ENCODE data around the gene ATP10B.

The ATP10B gene

DNA sequence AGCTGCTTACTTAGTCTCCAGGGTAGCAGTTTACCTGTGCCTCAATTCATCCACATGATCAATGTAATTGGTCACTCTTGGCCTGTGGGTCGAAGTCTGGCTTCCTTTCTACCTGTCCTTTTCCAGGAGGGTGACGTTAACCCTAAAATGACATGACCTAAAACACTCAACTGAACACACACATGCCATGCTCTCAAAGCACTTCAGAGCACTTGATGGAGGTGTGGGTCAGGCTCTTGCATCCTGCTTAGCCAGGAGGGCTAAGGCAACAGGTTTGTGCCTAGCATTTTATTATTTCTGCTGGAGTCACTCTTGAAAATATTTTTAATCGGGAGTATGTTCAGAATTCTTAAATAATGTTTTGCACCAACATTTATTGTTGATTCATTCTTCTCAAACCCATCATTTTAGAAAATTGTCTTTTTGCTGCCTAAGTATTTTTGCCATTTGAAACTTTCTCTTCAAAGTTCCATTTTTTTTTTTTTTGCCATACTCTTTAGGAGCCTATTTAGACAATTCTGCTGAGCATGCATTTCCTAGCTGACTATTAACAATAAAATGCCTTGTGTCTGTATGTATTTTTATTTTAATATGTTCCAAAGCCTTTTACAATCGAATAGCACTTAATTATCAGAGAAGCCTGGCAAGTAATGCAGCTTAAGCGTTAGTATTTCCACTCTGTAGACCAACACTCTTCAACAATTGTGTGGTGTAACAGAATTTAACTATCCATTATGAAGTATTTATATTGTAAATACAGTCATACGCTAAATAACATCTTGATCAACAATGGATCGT, 59.1 kb downstream of the ATP10B start:
- H3K4me2 ChIP-seq (ENCODE audit: low read length): no peak overlapping the region
- no peaks in the 10 kb centered on the region for H3K79me2 ChIP-seq
- no peak overlapping the region for H3K9ac ChIP-seq
- H3K9me3 ChIP-seq (ENCODE audit: control insufficient read depth, low read length): no peaks in the 10 kb centered on the region
- H3K27me3 ChIP-seq (ENCODE audit: control insufficient read depth, insufficient read depth, low read length): no peaks in the 10 kb centered on the region
- H3K4me3 ChIP-seq (ENCODE audit: low read depth, low read length): no peak overlapping the region
- H3K36me3 ChIP-seq (ENCODE audit: control insufficient read depth, insufficient read depth, low read length): no peaks in the 10 kb centered on the region
- H3K27ac ChIP-seq: no peak overlapping the region
- H2AFZ ChIP-seq: no peak overlapping the region
- H3K4me1 ChIP-seq: no peaks in the 10 kb centered on the region
- TF ChIP-seq, protein P1, sequence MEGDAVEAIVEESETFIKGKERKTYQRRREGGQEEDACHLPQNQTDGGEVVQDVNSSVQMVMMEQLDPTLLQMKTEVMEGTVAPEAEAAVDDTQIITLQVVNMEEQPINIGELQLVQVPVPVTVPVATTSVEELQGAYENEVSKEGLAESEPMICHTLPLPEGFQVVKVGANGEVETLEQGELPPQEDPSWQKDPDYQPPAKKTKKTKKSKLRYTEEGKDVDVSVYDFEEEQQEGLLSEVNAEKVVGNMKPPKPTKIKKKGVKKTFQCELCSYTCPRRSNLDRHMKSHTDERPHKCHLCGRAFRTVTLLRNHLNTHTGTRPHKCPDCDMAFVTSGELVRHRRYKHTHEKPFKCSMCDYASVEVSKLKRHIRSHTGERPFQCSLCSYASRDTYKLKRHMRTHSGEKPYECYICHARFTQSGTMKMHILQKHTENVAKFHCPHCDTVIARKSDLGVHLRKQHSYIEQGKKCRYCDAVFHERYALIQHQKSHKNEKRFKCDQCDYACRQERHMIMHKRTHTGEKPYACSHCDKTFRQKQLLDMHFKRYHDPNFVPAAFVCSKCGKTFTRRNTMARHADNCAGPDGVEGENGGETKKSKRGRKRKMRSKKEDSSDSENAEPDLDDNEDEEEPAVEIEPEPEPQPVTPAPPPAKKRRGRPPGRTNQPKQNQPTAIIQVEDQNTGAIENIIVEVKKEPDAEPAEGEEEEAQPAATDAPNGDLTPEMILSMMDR (IDR thresholded peaks at IDR 0.05): no peak

DNA sequence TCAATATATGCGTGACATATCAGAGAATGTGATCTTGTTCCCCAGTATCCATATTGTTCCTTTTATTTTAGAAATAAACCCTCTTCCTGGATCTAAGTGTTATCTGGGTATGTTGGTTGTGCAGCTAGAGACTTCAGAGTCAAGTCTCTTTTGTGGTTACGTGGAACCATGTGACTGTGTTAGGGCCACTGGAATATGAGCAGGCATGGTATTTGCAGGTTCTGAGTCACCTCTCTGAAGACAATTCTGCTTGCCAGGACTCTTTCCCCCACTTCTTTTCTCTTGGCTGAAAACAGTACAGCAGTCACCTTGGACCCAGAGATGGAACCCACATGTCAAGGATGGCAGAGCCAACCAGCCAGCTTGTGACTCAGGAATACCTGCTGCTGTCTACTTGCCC, 59.7 kb downstream of the ATP10B start:
- Histone ChIP-seq H3K4me2 (ENCODE audit: low read length) (no peak overlapping the region), H2AFZ (no peak overlapping the region), H3K9ac (no peak overlapping the region), H3K27me3 (ENCODE audit: control insufficient read depth, insufficient read depth, low read length) (no peaks in the 10 kb centered on the region), H3K4me1 (no peaks in the 10 kb centered on the region), H3K27ac (no peak overlapping the region), H3K36me3 (ENCODE audit: control insufficient read depth, insufficient read depth, low read length) (no peaks in the 10 kb centered on the region), H3K4me3 (ENCODE audit: low read depth, low read length) (no peak overlapping the region), H3K9me3 (ENCODE audit: control insufficient read depth, low read length) (no peaks in the 10 kb centered on the region), H3K79me2 (no peaks in the 10 kb centered on the region)
- TF ChIP-seq, protein P1 (IDR thresholded peaks at IDR 0.05): no peak

DNA sequence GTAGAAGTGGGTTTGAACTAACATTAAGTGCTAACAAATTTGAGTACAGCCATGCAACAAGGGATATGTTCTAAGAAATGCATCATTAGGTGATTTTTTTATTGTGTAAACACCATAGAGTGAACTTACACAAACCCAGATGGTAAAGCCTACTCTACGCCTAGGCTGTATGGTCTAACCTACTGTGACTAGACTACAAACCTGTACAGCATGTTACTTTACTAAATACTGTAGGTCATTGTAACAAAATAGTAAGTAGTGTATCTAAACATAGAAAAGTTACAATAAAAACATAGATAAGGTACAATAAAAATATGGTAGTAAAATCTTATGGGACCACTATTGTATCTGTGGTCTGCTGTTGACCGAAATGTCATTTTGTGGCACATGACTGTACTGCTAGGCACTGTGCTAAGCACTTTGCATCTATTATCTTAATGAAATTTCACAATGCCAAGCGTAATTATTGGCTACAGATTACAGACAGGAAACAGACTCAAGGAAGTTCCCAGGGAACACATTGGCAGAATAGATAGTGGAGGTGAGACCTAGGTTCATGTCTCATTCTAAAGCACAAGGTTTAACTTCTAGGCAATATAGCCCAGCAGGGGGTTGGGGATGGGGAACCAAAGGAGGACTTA, 62.7 kb downstream of the ATP10B start:
- Histone ChIP-seq H3K9me3 (ENCODE audit: control insufficient read depth, low read length) (no peaks in the 10 kb centered on the region), H3K9ac (no peak overlapping the region), H3K27me3 (ENCODE audit: control insufficient read depth, insufficient read depth, low read length) (no peaks in the 10 kb centered on the region), H3K4me3 (ENCODE audit: low read depth, low read length) (no peak overlapping the region), H3K79me2 (no peaks in the 10 kb centered on the region), H3K4me2 (ENCODE audit: low read length) (no peak overlapping the region), H3K36me3 (ENCODE audit: control insufficient read depth, insufficient read depth, low read length) (no peaks in the 10 kb centered on the region), H2AFZ (no peak overlapping the region), H3K4me1 (no peaks in the 10 kb centered on the region), H3K27ac (no peak overlapping the region)
- TF ChIP-seq, protein P1 (IDR thresholded peaks at IDR 0.05): no peak

DNA sequence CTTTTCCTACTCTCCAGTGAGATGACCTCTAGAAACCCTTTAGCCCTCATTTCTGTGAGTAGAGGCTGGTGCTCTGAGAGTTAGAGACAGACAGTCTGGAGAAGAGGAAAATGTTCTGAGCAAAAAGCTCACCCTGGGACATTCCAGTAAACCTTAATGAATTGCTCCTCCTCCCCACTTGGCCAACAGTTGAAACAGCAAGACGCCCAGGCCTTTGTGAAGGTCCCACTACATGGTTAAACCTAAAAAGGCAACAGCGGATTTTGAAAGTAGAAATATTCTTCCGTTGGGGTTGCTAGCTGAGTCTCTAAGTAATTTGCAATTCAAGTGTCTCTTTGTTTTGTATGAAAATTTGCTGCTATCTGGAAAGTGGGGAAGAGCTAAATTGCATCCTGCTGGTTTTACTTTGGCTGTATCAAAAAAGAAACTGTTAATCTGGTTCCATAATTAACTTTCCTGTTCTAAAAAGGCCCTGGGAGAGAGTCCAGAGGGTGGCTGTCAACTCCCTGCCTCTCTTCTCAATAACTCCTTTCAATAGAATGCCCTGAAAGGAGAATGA, 63.8 kb downstream of the ATP10B start:
- H2AFZ ChIP-seq: no peak overlapping the region
- H3K9ac ChIP-seq: no peak overlapping the region
- TF ChIP-seq, protein P1 (IDR thresholded peaks at IDR 0.05): no peak
- H3K4me1 ChIP-seq: no peaks in the 10 kb centered on the region
- H3K27ac ChIP-seq: no peak overlapping the region
- H3K79me2 ChIP-seq: no peaks in the 10 kb centered on the region
- no peaks in the 10 kb centered on the region for H3K27me3 ChIP-seq (ENCODE audit: control insufficient read depth, insufficient read depth, low read length)
- no peak overlapping the region for H3K4me3 ChIP-seq (ENCODE audit: low read depth, low read length)
- H3K36me3 ChIP-seq (ENCODE audit: control insufficient read depth, insufficient read depth, low read length): no peaks in the 10 kb centered on the region
- no peak overlapping the region for H3K4me2 ChIP-seq (ENCODE audit: low read length)
- no peaks in the 10 kb centered on the region for H3K9me3 ChIP-seq (ENCODE audit: control insufficient read depth, low read length)
